ENCODE results near the gene SEMA7A.
"Not testable (repeated sequence)": the region's sequence is repeated elsewhere in the genome, so short reads cannot be mapped to it uniquely, and the experiment has no call there.

Gene SEMA7A

GRCh38 chr15:74433592-74434262 is at the start of gene SEMA7A:
SEMA7A (minus strand) TSS chr15:74433958; CDS start chr15:74433918, 40 bp downstream.
- peak; percentile 42 for DNase-seq (ENCODE audit: low read depth)

GRCh38 chr15:74482661-74483060 is 48.9 kb upstream of the SEMA7A start:
- DNase-seq (ENCODE audit: low read depth), result no peak

- DNase-seq (ENCODE audit: low read depth), result not testable (repeated sequence)
Observed at GRCh38 chr15:74480364-74480763, 46.6 kb upstream of the SEMA7A start.

GRCh38 chr15:74471621-74472020 is 37.9 kb upstream of the SEMA7A start:
- not testable (repeated sequence) for DNase-seq (ENCODE audit: low read depth)

GRCh38 chr15:74470631-74471395 is 37.1 kb upstream of the SEMA7A start:
- DNase-seq (ENCODE audit: low read depth), result no peak

GRCh38 chr15:74468341-74469032 is 34.7 kb upstream of the SEMA7A start:
- DNase-seq (ENCODE audit: low read depth), result no peak

GRCh38 chr15:74466570-74466969 is 32.8 kb upstream of the SEMA7A start:
- no peak for DNase-seq (ENCODE audit: low read depth)

GRCh38 chr15:74464897-74465296 is 31.1 kb upstream of the SEMA7A start:
- DNase-seq (ENCODE audit: low read depth), result no peak

- DNase-seq (ENCODE audit: low read depth), result no peak
Observed at GRCh38 chr15:74464216-74464615, 30.5 kb upstream of the SEMA7A start.

GRCh38 chr15:74463634-74464033 is 29.9 kb upstream of the SEMA7A start:
- no peak for DNase-seq (ENCODE audit: low read depth)

GRCh38 chr15:74461847-74462511 is 28.2 kb upstream of the SEMA7A start:
- DNase-seq (ENCODE audit: low read depth), result no peak

- DNase-seq (ENCODE audit: low read depth), result peak; percentile 93
Observed at GRCh38 chr15:74460871-74461846, 27.4 kb upstream of the SEMA7A start, which contains the start of gene UBL7. UBL7 (minus strand) TSS chr15:74461160; CDS start chr15:74458867, 2,293 bp downstream.

- no peak for DNase-seq (ENCODE audit: low read depth)
Observed at GRCh38 chr15:74460298-74460697, 26.5 kb upstream of the SEMA7A start.

- DNase-seq (ENCODE audit: low read depth), result not testable (repeated sequence)
Observed at GRCh38 chr15:74459798-74460197, 26.0 kb upstream of the SEMA7A start.

GRCh38 chr15:74458473-74458872 is 24.7 kb upstream of the SEMA7A start:
- no peak for DNase-seq (ENCODE audit: low read depth)

GRCh38 chr15:74457036-74457435 is 23.3 kb upstream of the SEMA7A start:
- DNase-seq (ENCODE audit: low read depth), result not testable (repeated sequence)

- DNase-seq (ENCODE audit: low read depth), result no peak
Observed at GRCh38 chr15:74454764-74455500, 21.2 kb upstream of the SEMA7A start.

GRCh38 chr15:74453925-74454763 is 20.4 kb upstream of the SEMA7A start:
- DNase-seq (ENCODE audit: low read depth), result no peak
